WTC11 (cell line): ENCODE data around the gene ADAMTS2. TPM values are rescaled to one million over a fixed set of nuclear protein-coding genes. Genes with fewer than 3 reads are reported as not detected.

Experiments used
- ATAC-seq: fragments of 200-7000 bp; cut with Tn5 transposase; 2 replicates; pipeline ENCODE4 v1.10.0; 2021; ENCODE audit warnings: mild to moderate bottlenecking, moderate library complexity
- CTCF ChIA-PET: fragments of 300-600 bp; sonication (Branson Sonifier 250); formaldehyde crosslinking; loops from one replicate; lab custom pipeline; 2021; ENCODE audit warnings: antibody characterized with exemption; lab: Charles Lee
- POLR2A ChIA-PET: fragments of 350-600 bp; sonication (Branson Sonifier 250); formaldehyde crosslinking; loops from one replicate; lab custom pipeline; 2021; ENCODE audit warnings: antibody characterized with exemption; lab: Charles Lee
- DNase-seq: peaks from one replicate; pipeline ENCODE4 v3.0.0; 2021; ENCODE audit warnings: low spot score
- H3K27ac Mint-ChIP-seq: 2 replicates; pipeline ENCODE4 v1.8.0; 2021; ENCODE audit warnings: mixed read lengths
- H3K27me3 Mint-ChIP-seq: 2 replicates; pipeline ENCODE4 v1.8.0; 2021; ENCODE audit warnings: low read depth, mild to moderate bottlenecking, moderate library complexity, mixed read lengths
- H3K36me3 Mint-ChIP-seq: 2 replicates; pipeline ENCODE4 v1.8.0; 2021; ENCODE audit warnings: mixed read lengths
- H3K4me1 Mint-ChIP-seq: 2 replicates; pipeline ENCODE4 v1.8.0; 2022; ENCODE audit warnings: mixed read lengths
- H3K4me3 Mint-ChIP-seq: 2 replicates; pipeline ENCODE4 v1.8.0; 2021; ENCODE audit warnings: mild to moderate bottlenecking, moderate library complexity, mixed read lengths
- H3K9me3 Mint-ChIP-seq: 2 replicates; pipeline ENCODE4 v1.8.0; 2021; ENCODE audit warnings: mixed read lengths
- CDX4 ChIP-seq: fragments of 250-450 bp; sonication (Bioruptor Pico); IDR thresholded peaks from 2 replicates; pipeline ENCODE4 v1.9.0; 2021; ENCODE audit warnings: moderate library complexity, mild to moderate bottlenecking, inconsistent platforms, borderline replicate concordance
- E2F1 ChIP-seq: sonication (generic); formaldehyde crosslinking; IDR thresholded peaks from 2 replicates; pipeline ENCODE4 v1.8.0; 2022; ENCODE audit warnings: mild to moderate bottlenecking, missing genetic modification reagents
- FOXJ3 ChIP-seq: sonication (generic); formaldehyde crosslinking; IDR thresholded peaks from 2 replicates; pipeline ENCODE4 v1.9.0; 2021; ENCODE audit warnings: missing genetic modification reagents, mild to moderate bottlenecking, borderline replicate concordance
- KAT7 ChIP-seq: sonication (generic); formaldehyde crosslinking; IDR thresholded peaks from 2 replicates; pipeline ENCODE4 v1.8.1; 2023; ENCODE audit warnings: missing genetic modification reagents, mild to moderate bottlenecking, borderline replicate concordance
- NFATC4 ChIP-seq: fragments of 250-450 bp; sonication (Bioruptor Pico); IDR thresholded peaks from 2 replicates; pipeline ENCODE4 v1.9.0; 2021; ENCODE audit warnings: mild to moderate bottlenecking
- NR3C1 ChIP-seq: sonication (generic); formaldehyde crosslinking; conservative IDR thresholded peaks from 2 replicates; pipeline ENCODE4 v1.8.1; 2023; ENCODE audit warnings: low read depth, mild to moderate bottlenecking, missing genetic modification reagents
- PRRX2 ChIP-seq: fragments of 250-450 bp; sonication (Bioruptor Pico); IDR thresholded peaks from 2 replicates; pipeline ENCODE4 v1.8.0; 2021; ENCODE audit warnings: mild to moderate bottlenecking
- RELA ChIP-seq: sonication (generic); formaldehyde crosslinking; IDR thresholded peaks from 2 replicates; pipeline ENCODE4 v1.8.1; 2022; ENCODE audit warnings: missing genetic modification reagents, mild to moderate bottlenecking, borderline replicate concordance
- RORB ChIP-seq: fragments of 250-450 bp; sonication (Bioruptor Pico); IDR thresholded peaks from 2 replicates; pipeline ENCODE4 v1.9.0; 2021; ENCODE audit warnings: mild to moderate bottlenecking
- TP53 ChIP-seq: sonication (generic); formaldehyde crosslinking; IDR thresholded peaks from 2 replicates; pipeline ENCODE4 v1.8.1; 2023; ENCODE audit warnings: mild to moderate bottlenecking, missing genetic modification reagents
- ZNF232 ChIP-seq: sonication (generic); formaldehyde crosslinking; IDR thresholded peaks from 2 replicates; pipeline ENCODE4 v1.8.0; 2022; ENCODE audit warnings: mild to moderate bottlenecking, missing genetic modification reagents
- ZNF281 ChIP-seq: sonication (generic); formaldehyde crosslinking; IDR thresholded peaks from 2 replicates; pipeline ENCODE4 v1.8.0; 2023; ENCODE audit warnings: mild to moderate bottlenecking, missing genetic modification reagents
- ZNF317 ChIP-seq: sonication (generic); formaldehyde crosslinking; IDR thresholded peaks from 2 replicates; pipeline ENCODE4 v1.8.1; 2023; ENCODE audit warnings: low read depth, mild to moderate bottlenecking, moderate library complexity, missing genetic modification reagents, borderline replicate concordance
- ZNF423 ChIP-seq: fragments of 250-450 bp; sonication (Bioruptor Pico); IDR thresholded peaks from 2 replicates; pipeline ENCODE4 v2.1.2; 2022; ENCODE audit warnings: mild to moderate bottlenecking, moderate library complexity
- ZNF532 ChIP-seq: fragments of 250-450 bp; sonication (Bioruptor Pico); IDR thresholded peaks from 2 replicates; pipeline ENCODE4 v1.9.0; 2021; ENCODE audit warnings: mild to moderate bottlenecking, borderline replicate concordance
- total RNA-seq: library from RNA; stranded (reverse); gene quantifications from 3 replicates; pipeline ENCODE4 v1.2.3, GENCODE V29; 2021

The ADAMTS2 gene
- total RNA-seq, 1 experiment from 2014 or later, result 11.2 TPM

- TF ChIP-seq ZNF532 (CRISPR knock-in tag) (no peak), CDX4 (no peak), ZNF232 (no peak)
These were observed 205.9 kb downstream of the ADAMTS2 start (continued) for GRCh38 chr5:179139111-179139935.

GRCh38 chr5:179138568-179138925 lies 206.7 kb downstream of the ADAMTS2 start:
- ChIA-PET CTCF (no interaction called here), POLR2A (no interaction called here)
- ATAC-seq, result no peak
- H3K27ac Mint-ChIP-seq, result no peak overlapping the region
- no peak for DNase-seq
- H3K4me1 Mint-ChIP-seq, result no peaks in the 10 kb centered on the region
- H3K4me3 Mint-ChIP-seq, result no peak overlapping the region
- no peaks in the 10 kb centered on the region for H3K36me3 Mint-ChIP-seq
- peaks cover 4% of the 10 kb centered on the region; the same call in 1 of the 2 replicates for H3K9me3 Mint-ChIP-seq
- H3K27me3 Mint-ChIP-seq, result no peaks in the 10 kb centered on the region
- TF ChIP-seq ZNF532 (CRISPR knock-in tag) (no peak), NR3C1 (CRISPR knock-in tag) (no peak), RORB (CRISPR knock-in tag) (no peak)

GRCh38 chr5:179137643-179138567 lies 207.4 kb downstream of the ADAMTS2 start:
- H3K4me1 Mint-ChIP-seq, result no peaks in the 10 kb centered on the region
- ChIA-PET CTCF (no interaction called here), POLR2A (no interaction called here)
- H3K4me3 Mint-ChIP-seq, result no peak overlapping the region
- H3K9me3 Mint-ChIP-seq, result peaks cover 4% of the 10 kb centered on the region; the same call in 1 of the 2 replicates
- DNase-seq, result no peak
- H3K36me3 Mint-ChIP-seq, result no peaks in the 10 kb centered on the region
- H3K27me3 Mint-ChIP-seq, result no peaks in the 10 kb centered on the region
- ATAC-seq, result no peak
- H3K27ac Mint-ChIP-seq, result no peak overlapping the region
- TF ChIP-seq ZNF423 (CRISPR knock-in tag) (no peak), ZNF281 (no peak), RELA (CRISPR knock-in tag) (no peak), PRRX2 (CRISPR knock-in tag) (no peak), TP53 (CRISPR knock-in tag) (no peak), ZNF317 (CRISPR knock-in tag) (no peak), FOXJ3 (no peak), E2F1 (CRISPR knock-in tag) (no peak), KAT7 (no peak), NFATC4 (CRISPR knock-in tag) (no peak)
